Measurements from ENCODE around the gene UMOD.

- TF ChIP-seq CTCF (IDR thresholded peaks at IDR 0.05; ENCODE audit: insufficient read depth, low read length) (no peak), POLR2AphosphoS5 (IDR thresholded peaks at IDR 0.05; ENCODE audit: low read depth) (no peak), SPI1 (IDR thresholded peaks at IDR 0.05; ENCODE audit: borderline replicate concordance, low read depth) (no peak)
These were observed 34.5 kb downstream of the UMOD start for GRCh38 chr16:20318006-20318405.

All from HL-60 (cell line).